NCI-H774 (cell line): ENCODE results near the gene SRGN.

Source experiments
- DNase-seq: peaks from one replicate; lab custom pipeline; 2025; lab: John Stamatoyannopoulos, UW

Gene SRGN

DNA sequence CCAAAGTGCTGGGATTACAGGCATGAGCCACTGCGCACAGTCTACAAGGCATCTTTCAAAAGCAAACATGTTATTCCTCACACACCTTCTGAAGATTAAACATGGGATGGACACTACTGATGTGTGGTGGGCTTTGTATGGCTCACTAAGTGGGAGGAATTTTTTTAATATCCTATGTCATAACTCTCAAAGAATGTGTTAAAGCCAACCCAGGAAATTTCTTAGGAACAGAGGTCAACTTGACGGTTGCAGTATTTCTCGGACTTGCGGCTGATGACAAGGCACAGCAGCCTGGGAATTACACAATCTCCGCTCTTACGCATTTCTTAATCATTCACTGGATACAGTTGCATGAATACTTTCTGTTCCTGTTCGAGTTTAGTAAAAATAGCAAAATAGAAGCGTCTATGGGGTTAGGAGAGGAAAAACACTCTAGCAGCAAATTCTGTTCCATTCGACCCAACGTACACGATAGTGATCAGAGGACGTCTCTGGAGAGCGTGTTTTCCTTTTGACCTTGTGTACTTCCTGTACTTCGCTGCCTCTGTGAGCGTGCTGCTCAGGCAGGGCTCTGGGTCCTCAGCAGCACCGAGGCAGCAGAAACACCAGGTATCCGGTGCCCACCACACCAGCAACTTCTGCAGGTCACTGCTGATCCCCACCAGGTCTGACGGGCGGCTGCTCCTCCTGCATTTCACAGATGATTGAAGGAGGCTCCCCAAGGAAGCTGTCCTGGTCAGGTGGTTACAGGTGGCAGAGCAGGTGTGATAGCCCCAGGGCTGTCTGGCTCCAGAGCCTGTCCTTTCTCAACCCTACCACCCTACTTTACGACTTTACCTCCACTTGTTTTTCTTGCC is 26.4 kb upstream of the SRGN start:
- no peak for DNase-seq

DNA sequence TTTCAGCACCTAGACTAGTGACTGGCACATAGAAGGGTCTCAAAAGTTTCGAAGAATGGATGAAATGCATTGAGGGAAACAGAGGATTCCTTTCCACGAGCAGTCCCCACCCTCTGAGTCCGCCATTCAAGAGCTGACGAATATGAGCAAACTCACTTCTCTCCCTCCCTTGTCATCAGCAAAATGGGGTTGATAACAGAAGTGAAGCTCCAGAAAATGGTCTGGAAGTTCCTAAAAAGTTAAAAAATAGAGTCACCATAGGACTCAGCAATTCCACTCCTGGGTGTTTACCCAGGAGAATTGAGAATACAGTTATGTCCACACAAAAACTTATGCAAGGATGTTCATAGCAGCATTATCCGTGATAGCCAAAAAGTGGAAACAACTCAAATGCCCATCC is 25.0 kb upstream of the SRGN start:
- DNase-seq: no peak

DNA sequence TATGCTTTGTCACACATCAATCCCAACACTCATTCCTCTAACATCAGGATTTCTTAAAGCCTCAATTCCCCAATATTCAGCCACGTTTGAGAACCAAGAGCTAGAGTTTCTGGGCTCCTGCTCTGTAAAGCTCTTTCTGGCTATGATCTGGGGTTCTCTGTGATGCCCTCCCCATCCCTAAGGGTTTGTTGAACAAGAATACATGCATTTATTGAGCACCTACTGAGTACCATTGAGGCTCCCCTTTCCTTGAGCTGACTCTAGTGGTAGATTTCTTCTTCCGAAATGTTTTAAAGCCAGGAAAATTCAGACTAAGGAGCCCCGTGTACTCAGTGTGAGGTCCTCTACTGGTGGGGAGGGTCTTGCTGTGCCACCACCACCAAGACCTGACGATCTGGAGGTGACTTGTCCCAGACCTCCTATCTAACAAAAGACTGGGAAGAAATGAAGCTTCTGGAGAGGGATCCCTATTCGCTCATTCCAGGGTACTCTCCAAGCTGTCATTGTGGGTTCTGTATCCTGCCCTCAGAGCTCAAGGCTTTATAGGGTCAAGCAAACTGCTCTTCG is 23.1 kb upstream of the SRGN start:
- DNase-seq: no peak

DNA sequence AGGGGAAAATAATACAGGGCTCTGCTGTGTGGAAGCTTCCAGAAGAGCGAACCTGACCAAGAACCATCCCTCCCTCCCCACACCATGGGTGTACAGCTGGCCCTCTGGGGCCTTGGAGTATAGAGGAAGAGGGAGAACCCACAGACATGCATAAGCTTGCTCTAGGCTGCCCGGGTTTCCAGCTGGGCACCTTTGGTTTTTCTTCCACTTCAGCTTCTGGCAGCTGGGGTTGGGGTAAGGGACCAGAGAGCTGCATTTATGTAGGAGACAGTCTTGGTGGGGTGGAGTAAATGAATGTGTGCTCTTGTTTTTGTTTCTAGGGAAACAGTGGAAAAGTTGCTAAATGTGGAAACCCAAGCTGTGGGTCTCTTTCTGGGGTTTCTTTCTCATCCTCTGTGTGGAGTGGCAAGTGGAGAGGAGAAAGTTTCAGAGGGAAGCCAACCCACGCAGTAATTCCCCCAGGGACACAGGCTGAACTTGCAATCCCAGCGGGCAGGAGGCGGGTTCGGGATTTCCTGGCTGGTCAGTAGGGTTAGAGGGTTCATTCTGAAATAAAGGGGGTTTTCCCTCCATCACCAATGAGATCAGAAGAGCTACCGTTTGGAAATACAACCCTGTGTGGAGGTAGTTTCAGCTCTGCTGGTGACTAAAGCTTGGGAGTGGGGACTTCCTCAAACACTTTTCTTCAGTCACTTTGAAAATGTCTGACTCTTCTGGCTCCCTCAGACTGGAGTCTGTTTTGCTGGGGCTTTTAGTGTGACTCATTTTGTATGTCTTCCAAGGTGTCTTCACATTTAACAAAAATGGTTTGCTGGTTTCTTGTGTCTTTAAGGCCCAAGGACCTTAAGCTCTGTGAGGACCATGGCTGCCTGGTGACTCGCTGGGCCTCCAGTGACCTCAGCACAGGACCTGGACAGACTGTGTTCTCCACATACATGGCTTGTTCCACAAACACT is 22.2 kb upstream of the SRGN start:
- DNase-seq: no peak

DNA sequence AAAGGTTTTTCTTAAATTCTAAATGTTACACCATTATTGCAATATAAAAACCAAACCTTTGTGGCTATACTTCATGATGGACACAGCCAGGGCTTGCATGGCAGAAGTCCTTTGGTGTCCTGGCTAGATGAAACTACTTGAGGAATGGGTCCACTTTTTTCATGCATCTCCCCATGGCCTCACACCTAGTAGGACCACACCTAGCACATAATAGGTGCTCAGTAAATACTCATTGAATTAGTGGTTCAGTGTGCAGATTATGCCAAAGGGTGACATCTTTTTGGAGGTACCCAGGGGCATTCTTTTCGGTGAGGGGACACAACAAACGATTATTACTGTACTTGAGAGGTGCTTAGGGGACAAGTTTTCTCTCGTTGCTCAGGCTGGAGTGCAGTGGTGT is 20.7 kb upstream of the SRGN start:
- no peak for DNase-seq

DNA sequence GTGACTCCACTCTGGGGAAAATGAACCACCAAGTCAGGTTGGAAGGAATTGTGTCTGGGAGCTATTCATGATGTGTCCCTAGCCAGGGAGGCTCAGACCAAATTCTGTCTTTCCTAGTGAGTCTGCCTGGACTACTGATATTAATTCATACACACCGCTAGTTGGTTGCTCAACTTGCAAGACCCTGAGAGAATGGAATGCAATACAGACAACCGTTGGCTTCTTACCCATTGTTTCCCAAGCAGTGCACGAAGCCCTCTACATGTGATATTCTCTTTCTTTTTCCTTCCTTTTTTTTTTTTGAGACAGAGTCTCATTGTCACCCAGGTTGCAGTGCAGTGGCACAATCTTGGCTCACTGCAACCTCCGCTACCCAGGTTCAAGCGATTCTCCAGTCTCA is 19.4 kb upstream of the SRGN start:
- no peak for DNase-seq

DNA sequence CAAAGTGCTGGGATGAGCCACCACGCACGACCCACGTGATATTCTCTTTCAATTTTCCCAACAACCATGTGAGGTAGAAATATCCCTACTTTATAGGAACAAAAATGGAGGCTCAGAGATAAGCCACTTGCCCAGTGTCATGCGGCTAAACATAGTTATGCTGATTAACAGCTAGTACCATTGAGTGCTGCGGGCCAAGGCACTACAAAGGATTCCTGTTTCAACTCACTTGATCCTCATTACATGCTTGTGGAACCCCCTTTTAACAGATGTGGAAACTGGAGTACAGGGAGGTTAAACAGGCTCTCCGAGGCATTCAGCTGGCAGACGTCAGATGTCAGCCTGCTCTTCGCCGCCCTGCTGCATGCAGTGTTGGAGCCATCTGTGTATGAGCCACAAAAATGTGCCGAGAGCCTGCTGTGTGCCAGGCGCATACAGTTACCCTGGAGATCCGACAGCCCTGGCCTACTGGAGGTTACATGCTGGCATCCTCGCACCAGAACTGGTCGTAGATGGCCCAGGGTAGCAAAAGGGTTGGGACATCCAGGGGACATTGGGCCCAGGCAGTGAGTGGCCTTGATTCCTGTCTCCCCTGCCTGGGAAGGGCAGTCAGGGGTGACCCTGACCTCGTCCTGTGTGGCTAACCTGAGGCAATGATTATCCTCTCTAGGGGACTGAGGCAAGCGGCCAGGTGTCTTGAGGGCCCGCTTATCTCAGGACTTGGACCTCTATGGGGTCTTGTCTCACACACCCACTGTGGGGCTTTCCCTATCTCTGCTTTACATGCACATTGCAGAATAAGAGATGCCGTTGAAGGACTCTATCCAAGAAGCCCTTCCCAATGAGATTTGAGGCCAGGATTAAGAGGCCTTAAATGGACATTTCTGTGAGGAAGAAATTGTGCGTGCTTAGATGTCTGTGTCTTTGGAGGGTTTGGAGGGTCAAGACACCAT is 18.5 kb upstream of the SRGN start:
- no peak for DNase-seq

DNA sequence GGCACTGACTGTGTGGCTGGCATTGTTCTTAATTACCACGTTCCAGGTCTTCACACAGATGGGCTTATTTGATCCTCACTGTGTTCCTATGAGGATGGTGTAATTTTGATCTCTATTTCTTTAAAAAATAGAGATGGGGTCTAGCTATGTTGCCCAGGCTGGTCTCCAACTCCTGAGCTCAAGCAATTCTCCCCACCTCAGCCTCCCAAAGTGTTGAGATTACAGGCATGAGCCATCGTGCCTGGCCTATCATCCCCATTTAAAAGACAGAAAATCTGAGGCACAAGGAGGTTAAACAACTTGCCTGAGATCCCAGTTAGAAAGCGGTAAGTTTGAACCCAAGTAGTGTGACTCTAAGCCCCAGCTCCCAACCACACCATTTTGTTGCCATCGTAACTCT is 17.0 kb upstream of the SRGN start:
- DNase-seq: no peak

DNA sequence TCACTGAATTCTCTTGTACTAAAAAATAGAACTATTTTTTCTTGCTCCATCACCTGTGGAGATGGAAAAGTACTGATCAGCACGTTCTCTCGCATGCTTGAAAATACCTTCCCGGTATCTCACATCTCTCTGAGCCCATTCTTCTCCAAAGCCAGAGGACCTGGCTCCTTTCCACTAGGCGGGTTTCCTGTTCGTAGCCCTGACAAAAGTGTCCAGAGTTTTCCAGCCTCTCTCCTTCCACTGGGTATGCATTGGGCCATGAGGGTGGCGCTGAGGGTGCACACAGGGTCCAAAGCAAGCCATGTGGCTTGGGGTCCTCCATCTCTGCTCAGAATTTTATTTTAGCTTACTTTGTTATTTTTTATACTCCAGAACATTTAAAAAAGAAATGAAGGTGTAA is 16.3 kb upstream of the SRGN start:
- DNase-seq: no peak

DNA sequence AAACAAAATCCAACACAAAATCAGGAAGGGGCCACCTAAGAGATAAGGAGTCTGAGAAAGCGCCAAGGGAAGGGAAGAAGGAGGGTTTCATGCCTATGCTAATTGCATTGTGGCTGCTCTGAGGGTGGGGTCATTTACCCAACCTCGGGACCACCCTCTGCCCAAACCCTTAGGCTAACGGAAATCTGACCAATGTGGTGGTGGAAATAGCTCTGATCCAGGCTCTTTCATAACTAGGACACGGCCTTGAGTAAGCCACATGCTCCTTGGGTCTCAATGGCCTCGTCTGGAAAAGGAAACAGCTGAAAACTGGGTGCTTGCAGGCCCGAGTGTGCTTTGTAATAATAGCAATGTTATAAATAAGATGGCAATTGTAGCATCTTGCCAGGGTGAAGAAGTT is 14.9 kb upstream of the SRGN start:
- no peak for DNase-seq

DNA sequence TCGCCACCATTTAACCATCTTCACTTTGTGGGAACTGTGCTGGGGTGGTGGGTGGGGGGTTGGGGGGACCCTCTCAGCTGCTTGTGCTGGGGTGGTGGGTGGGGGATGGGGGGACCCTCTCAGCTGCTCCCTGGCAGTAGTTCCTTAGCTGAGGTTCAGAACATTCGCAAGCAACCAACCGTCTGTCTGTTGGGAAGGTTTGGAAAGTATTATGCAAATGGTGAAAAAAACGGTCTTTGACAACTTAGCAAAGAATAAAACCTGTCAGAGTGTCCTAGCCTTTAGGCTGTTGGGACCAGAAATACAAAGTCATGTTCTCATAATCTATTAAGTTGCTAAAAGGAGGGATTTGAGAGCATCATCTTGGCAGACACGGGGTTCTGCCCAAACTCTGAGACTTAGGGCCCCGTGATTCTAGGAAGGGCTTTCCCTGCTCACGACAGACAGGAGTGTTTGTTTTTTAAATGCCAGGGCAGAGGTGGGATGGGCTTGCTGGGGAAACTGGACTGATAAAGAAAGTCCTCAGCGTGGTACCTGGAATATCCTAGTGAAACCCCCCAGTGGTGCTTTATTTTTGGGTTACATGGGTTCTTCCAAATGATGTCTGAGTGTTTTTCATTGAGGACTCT is 14.1 kb upstream of the SRGN start:
- no peak for DNase-seq

DNA sequence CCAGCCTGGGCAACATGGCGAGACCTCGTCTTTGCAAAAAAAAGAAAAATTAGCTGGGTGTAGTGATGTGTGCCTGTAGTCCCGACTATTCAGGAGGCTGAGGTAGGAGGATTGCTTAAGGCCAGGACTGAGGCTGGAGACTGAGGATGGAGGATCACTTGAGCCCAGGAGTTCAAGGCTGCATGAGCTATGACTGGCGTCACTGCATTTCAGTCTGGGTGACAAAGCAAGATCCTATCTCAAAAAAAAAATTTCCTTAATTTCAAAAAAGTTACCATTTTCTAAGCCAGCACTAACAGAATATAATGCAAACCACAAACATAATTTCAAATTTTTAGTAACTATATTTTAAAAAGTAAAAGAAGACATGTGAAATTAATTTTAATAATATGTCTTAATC is 13.4 kb upstream of the SRGN start:
- DNase-seq: no peak

DNA sequence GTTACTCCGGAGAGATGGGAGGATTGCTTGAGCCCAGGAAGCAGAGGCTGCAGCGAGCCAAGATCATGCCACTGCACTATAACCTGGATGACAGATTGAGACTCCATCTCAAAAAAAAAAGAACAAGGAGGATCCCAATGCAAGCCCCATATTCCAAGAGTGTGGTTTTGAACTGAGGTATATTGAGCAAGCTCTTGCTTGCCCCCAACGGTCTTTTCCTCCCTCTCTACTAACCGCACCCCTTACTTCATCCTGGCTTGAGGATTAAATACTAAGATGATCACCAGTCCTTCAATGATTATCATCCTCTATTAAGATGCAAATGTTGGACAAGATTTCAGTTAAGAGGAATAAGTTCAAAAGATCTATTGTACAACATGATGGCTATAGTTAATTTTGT is 12.5 kb upstream of the SRGN start:
- DNase-seq: no peak

DNA sequence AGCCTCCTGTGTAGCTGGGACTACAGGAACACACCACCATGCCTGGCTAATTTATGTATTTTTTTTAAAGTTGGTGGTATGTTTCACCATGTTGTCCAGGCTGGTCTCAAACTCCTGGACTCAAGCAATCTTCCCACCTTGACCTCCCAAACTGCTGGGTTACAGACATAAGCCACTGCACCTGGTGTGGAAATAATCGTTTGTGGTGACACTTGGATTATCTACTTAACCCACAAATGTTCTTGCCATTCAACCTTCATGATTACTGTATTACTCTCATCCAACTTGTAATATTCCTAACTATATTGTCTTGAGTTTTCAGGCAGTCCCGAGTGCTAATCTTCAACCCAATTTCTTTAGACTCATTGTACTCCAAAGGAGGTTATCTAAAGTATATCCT is 9.6 kb upstream of the SRGN start:
- no peak for DNase-seq

DNA sequence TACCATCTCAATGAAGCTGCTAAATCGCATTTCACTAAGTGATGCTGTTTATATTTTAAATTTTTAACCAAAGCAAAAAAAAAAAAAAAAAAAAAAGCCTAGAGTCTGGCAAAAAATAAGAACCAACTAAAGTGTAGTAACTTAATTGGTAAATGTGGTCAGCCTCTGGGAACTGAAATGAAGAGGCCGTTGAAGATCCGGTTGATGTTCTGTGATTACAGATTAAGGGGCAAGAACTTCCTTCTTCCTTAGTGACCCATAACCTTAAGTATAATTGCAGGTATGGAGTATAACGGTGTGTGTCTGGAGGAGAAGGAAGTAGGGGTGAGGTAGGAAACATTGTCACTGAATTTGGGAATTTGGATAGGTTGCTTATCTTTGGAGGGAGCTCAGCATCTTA is 7.7 kb upstream of the SRGN start:
- no peak for DNase-seq

DNA sequence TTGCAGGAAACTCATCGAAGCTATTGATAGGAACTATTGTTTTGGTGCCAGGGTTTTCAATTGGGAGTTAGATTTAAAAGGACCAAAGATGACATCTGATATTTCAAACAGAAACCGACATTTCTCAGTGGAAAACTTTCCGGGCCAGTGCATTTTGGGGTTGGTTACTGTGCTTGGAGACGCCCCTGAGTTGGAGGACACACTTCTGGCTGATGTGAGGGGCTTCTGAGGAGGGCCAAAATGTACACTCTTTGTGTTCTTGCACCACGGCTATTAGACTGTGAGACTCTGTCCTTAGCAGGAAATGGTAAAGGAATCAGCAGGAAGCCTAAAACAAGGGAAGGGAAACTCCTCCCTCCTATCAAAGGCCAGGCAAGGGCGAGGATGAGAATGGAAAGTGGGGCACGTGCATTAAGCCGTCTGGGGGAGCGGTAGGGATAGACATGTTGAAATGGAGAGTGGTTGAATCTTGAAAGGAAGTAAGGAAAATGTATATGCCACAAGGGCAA is 1.8 kb upstream of the SRGN start:
- no peak for DNase-seq

DNA sequence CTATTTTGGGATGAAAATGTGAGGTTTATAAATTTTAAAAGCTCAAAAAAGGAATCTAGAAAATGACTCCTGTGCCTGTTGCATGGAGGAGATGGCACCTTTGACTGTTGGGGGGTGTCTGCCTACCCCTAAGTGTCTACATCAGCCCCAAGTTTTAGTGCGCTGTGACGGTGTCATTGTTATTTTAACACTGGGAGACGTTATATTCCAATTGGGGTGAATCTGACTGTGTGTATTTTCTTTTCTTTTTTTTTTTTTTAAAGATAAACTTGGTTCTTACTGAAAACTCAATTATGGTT is 517 bp downstream of the SRGN start:
- no peak for DNase-seq

DNA sequence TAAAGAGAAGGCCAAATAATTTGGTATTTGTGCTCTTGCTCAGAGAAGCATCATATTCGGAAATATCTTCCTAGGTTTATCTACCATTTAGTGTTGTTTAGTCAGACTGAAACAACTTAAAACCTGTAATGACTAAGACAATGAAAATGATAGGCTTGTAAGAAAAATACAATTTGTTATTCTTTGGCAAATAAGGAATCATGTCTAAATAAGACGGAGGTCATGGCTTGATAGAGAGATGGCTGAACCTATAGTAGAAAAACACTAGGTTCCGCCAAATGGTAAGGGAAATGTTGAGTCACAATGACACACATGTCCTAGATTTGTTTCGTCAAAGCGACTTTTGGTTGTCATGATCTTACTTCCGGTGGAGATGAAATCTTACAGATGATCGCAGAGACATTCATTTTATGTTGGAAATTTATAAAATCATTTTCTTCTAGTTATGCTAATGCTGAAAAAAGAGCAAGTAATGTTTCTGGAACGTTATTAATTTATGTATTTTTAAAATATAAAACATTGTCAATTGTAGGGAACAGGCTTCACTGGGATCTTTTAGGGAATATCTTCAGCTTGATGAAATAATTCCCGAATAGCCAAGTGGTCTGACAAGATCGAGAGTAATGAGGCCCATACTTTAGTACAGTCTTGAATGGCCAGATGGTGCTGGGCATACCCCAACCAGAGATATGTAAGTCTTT is 1.0 kb downstream of the SRGN start:
- DNase-seq: no peak

DNA sequence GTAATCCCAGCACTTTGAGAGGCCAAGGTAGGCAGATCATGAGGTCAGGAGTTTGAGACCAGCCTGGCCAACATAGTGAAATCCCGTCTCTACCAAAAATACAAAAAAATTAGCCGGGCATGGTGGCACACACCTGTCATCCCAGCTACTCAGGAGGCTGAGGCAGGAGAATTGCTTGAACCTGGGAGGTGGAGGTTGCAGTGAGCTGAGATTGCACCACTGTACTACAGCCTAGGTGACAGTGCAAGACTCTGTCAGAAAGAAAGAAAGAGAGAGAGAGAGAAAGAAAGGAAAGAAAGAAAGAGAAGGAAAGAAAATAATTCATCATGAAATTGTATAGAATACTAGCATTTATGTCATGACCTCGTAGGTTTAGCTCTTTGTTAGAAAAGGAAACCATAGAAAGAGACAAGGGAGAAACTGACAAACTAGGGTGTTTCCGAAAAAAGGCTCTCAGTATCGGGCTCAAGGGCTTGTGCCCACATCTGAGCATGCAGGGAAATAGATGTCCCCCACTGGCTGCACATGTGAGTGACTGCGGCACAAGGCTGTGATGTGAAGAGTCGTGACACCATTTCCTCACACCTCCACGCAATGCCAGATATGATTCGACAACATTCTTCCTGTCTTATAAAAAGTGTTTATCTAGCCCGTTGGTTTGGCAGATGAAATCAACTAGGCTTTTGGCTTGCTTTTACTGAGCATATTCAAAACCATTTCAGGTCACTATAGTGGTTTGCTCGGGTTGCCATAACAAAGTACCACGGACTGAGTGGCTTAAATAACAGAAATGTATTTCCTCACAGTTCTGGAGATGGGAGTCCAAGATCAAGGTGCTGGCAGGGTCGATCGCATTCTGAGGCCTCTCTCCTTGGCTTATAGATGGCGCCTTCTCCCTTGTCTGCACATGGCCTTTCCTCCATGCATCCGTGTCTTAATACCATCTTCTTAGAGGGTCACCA is 2.0 kb downstream of the SRGN start:
- no peak for DNase-seq
